ENCODE measurements around the gene SPATA12. TPM values are rescaled to one million over a fixed set of nuclear protein-coding genes. Genes with fewer than 3 reads are reported as not detected.

The SPATA12 gene
- total and polyA plus RNA-seq, 3 donors from 2014 or later, result 4.3 to 32.0 (median 10.2) TPM

- no peaks in the 10 kb centered on the region for H3K27me3 ChIP-seq
- TF ChIP-seq POLR2A (IDR thresholded peaks at IDR 0.05) (no peak), CTCF (IDR thresholded peaks at IDR 0.05) (no peak)
- no peak overlapping the region for H3K4me3 ChIP-seq
- no peaks in the 10 kb centered on the region for H3K9me3 ChIP-seq
- peak; percentile 23 for DNase-seq
- no peak overlapping the region for H3K27ac ChIP-seq
- H3K4me1 ChIP-seq, result no peaks in the 10 kb centered on the region
- WGBS, 2 donors, result 56 to 77% methylated on average over 2 to 3 of the region's 3 CpGs
- intact Hi-C loops (cut with DNase I; ENCODE audit: low total_unique reads), result no loop called here
- no peaks in the 10 kb centered on the region for H3K36me3 ChIP-seq (ENCODE audit: low read depth, missing control alignments)
These were observed 59.6 kb downstream of the SPATA12 start for GRCh38 chr3:57120040-57120439.

GRCh38 chr3:57120451-57121174 is 60.1 kb downstream of the SPATA12 start:
- WGBS, 2 donors, result 75 to 77% methylated on average over 8 to 10 of the region's 10 CpGs
- Histone ChIP-seq H3K4me1 (no peaks in the 10 kb centered on the region), H3K4me3 (no peak overlapping the region), H3K27me3 (no peaks in the 10 kb centered on the region), H3K27ac (no peak overlapping the region), H3K36me3 (ENCODE audit: low read depth, missing control alignments) (no peaks in the 10 kb centered on the region), H3K9me3 (no peaks in the 10 kb centered on the region)
- peak; percentile 7 for DNase-seq
- TF ChIP-seq CTCF (IDR thresholded peaks at IDR 0.05), result no peak
- TF ChIP-seq POLR2A (IDR thresholded peaks at IDR 0.05), result no peak
- intact Hi-C loops (cut with DNase I; ENCODE audit: low total_unique reads), result no loop called here

Other genes with a start within 250 kb of the SPATA12 start
- gene IL17RD, start 104.7 kb downstream of the SPATA12 start, total RNA-seq, result 10 to 100 TPM; 25.0 to 29.9 TPM
- 27.9 TPM for gene IL17RD, start 104.7 kb downstream of the SPATA12 start, polyA plus RNA-seq (ENCODE audit: insufficient read depth, low read depth, low replicate concordance)
- gene HESX1, start 139.3 kb downstream of the SPATA12 start, total RNA-seq, result 1 to 10 TPM; 7.9 to 9.1 TPM
- 6.4 TPM for gene HESX1, start 139.3 kb downstream of the SPATA12 start, polyA plus RNA-seq (ENCODE audit: insufficient read depth, low read depth, low replicate concordance)
- gene APPL1, start 167.1 kb downstream of the SPATA12 start, total RNA-seq, result 10 to 100 TPM; 47.4 to 48.5 TPM
- gene APPL1, start 167.1 kb downstream of the SPATA12 start, polyA plus RNA-seq (ENCODE audit: insufficient read depth, low read depth, low replicate concordance), result 26.6 TPM
- 1 to 10 TPM in 1 of 2 donors, under 1 TPM in 1; 0.06 to 1.2 TPM for gene ASB14, start 232.0 kb downstream of the SPATA12 start, total RNA-seq
- gene ASB14, start 232.0 kb downstream of the SPATA12 start, polyA plus RNA-seq (ENCODE audit: insufficient read depth, low read depth, low replicate concordance), result not detected

Measured in testis (tissue), 3 donors.